Muscle layer of colon (tissue), 2 donors: Measurements from ENCODE around the gene SLX4IP.
A peak's percentile ranks its signal among the peaks of the same experiment; 100 is the strongest.

Experiments used
- H3K27ac ChIP-seq: one replicate; pipeline ENCODE4 v1.7.0; 2013; ENCODE audit warnings: low read depth, mild to moderate bottlenecking, low read length, moderate library complexity
- H3K27me3 ChIP-seq, 2 donors: one replicate each; pipeline ENCODE4 v1.7.0; 2013; ENCODE audit warnings: low read length in 2 of 2, mild to moderate bottlenecking in 2 of 2; ENCODE audit not compliant: insufficient read depth in 2 of 2, control insufficient read depth in 1 of 2
- H3K36me3 ChIP-seq: one replicate; pipeline ENCODE4 v1.7.0; 2013; ENCODE audit warnings: mild to moderate bottlenecking, low read length; ENCODE audit not compliant: insufficient read depth
- H3K4me1 ChIP-seq: one replicate; pipeline ENCODE4 v1.7.0; 2013; ENCODE audit warnings: mild to moderate bottlenecking, low read length; ENCODE audit not compliant: insufficient read depth
- H3K4me3 ChIP-seq, 2 donors: one replicate each; pipeline ENCODE4 v1.7.0; 2013; ENCODE audit warnings: low read length in 2 of 2, low read depth in 1 of 2, mild to moderate bottlenecking in 1 of 2, moderate library complexity in 1 of 2
- H3K9ac ChIP-seq: one replicate; pipeline ENCODE4 v1.7.0; 2013; ENCODE audit warnings: low read length
- H3K9me3 ChIP-seq: one replicate; pipeline ENCODE4 v1.7.0; 2013; ENCODE audit warnings: mild to moderate bottlenecking, low read length
- donor health status: abdominal sarcoma.
- donor health status: Adenocarcinoma of cecum.

The SLX4IP gene

DNA sequence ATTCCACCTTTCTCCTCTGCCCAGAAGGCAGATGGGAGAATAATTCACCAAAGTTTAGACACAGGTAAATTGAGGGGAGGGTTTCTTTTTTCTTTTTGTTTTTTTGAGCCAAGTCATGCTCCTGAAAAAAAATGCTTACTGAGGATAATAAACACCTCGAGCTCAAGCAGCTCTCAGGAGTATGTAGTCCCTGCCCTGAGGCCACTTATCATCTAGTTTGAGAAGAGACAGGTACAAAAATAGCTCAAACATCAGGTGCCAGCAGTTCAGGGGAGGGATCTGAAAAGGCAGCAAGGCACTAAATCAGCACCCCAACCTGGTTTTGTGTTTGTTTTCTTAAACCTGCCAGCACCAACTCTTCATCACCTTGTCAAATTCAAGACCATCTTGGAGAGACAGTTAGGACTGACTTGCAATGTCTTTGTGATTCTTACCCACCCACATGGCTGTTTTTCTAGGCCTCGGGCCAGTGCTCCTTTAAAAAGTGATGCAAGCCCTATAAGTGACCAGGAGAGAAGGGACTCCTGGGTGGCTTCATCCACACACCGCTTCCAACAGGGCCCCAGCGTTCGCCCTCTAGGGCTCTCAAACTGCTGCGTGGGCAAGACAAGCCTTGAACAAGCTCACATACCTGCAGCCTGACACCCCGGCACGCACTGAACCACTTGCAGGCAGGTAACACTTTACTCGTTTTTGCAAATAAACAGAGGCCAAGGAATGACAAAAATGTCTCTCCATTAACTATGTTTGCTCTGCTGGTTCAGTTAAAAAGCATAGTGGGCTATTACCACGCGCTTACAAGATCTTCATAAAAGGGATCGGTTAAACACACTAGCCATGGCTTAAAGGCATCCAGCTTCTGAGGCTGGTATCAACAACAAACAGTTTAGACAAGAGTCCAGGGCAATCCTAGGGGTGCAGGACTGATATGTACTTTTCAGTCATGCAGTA is 224.8 kb downstream of the SLX4IP start:
- H3K9ac ChIP-seq: peak overlapping the region; percentile 11
- peak overlapping the region; percentile 70 for H3K27ac ChIP-seq
- H3K27me3 ChIP-seq: no peaks in the 10 kb centered on the region
- H3K4me1 ChIP-seq: peaks cover 88% of the 10 kb centered on the region
- no peak overlapping the region for H3K4me3 ChIP-seq
- H3K36me3 ChIP-seq: peaks cover 66% of the 10 kb centered on the region
- H3K9me3 ChIP-seq: no peaks in the 10 kb centered on the region

DNA sequence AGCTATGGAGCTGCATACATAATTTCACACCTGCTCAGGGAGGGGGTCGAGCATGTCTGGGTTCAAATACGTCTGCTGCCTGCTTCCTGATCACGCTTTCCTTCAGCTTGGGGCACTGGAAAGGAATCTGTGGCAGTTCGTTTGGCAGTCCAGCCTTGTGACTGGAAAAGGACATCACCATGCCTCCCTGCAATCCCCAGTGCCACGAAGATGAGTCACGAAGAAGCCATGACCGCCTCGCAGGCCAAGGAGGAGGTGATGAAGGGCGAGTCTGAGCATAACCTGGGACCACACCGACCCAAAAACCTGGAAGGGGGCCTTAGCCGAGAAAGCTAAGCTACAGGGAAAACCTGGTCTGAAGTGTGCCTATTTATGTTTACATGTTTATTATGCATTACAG is 225.6 kb downstream of the SLX4IP start:
- no peaks in the 10 kb centered on the region for H3K9me3 ChIP-seq
- H3K36me3 ChIP-seq: peaks cover 58% of the 10 kb centered on the region
- H3K27me3 ChIP-seq: no peaks in the 10 kb centered on the region
- H3K9ac ChIP-seq: peak overlapping the region; percentile 11
- H3K4me1 ChIP-seq: peaks cover 88% of the 10 kb centered on the region
- H3K27ac ChIP-seq: peak overlapping the region; percentile 70
- H3K4me3 ChIP-seq: no peak overlapping the region

DNA sequence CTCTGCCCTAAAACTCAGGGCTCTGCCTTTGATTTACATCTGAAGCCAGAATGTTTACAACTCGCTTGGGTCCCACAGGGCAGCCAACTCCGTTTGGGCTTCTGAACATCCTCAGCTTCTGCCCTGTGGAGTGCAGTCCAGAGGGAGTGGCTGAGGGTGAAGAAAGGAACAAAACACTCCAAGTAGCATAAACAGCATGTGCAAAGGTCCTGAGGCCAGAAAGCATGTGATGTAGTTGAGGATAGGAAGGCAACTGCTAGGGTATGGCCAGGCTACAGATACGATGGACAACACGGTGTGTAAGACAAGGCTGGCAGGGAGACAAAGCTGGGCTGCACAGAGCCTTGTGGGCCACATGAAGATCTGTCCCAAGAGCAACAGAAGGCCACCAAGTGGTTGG is 226.2 kb downstream of the SLX4IP start:
- no peak overlapping the region for H3K9ac ChIP-seq
- no peaks in the 10 kb centered on the region for H3K27me3 ChIP-seq
- peaks cover 56% of the 10 kb centered on the region for H3K36me3 ChIP-seq
- H3K4me1 ChIP-seq: peaks cover 88% of the 10 kb centered on the region
- H3K4me3 ChIP-seq: no peak overlapping the region
- peak overlapping the region; percentile 70 for H3K27ac ChIP-seq
- no peaks in the 10 kb centered on the region for H3K9me3 ChIP-seq

DNA sequence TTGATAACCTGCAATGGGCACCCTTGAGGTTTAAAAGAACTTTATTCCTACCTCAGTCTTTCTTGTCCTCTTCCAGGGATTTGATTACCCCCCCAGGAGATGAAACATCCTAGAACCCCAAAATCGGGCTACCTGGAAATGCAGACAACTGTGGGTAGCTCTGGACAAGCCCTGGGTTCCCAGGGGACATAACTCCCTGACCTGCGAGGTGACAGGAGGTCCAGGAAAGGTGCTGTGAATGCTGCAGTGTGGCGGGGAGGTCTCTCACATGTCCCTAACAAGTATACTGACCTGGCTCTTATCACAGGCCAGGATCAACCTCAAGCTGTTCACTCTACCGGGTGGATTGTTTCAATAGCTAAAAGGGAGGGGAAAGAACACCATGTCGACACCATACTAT is 227.0 kb downstream of the SLX4IP start:
- H3K27ac ChIP-seq: no peak overlapping the region
- H3K9ac ChIP-seq: no peak overlapping the region
- H3K9me3 ChIP-seq: no peaks in the 10 kb centered on the region
- no peaks in the 10 kb centered on the region for H3K27me3 ChIP-seq
- H3K36me3 ChIP-seq: peaks cover 59% of the 10 kb centered on the region
- H3K4me1 ChIP-seq: peaks cover 88% of the 10 kb centered on the region
- H3K4me3 ChIP-seq: no peak overlapping the region

DNA sequence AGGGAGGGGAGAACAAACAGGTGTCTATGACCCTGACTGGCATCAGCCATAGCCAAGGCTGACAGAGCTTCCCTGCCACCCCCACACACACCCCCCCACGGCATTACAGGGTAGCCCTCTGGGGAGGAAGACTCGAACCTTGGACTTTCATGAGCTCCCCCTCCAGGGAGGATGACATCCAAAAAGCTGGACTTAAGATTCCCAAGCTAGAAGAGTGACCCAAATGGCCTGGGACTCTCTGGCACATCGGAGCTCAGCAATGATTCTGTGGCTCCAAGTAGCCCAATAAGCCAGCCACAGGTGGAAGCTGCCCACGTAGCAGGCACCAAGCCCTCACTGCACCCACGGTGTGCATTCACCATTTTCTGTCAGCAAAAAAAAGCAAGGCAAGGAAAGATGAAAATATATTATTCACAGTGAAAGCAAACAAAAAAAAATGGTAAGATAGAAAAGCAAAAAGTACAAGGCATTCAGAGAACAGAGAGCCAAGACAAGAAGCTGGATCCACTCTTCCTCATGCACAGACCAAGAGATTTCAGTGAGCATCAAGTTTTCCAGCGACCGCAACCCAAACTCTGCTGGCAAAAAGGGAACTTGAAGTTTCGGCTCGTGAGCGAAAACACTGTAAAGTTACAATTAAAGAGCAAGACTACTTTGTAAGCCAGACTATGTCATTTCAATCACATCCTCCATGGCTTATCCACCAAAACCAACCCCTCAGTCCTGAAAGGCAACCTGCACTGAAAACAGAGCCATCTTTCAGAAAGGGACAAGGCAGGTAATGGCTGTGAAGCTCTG is 227.8 kb downstream of the SLX4IP start:
- no peaks in the 10 kb centered on the region for H3K27me3 ChIP-seq
- peak overlapping the region; percentile 14 for H3K27ac ChIP-seq
- peaks cover 88% of the 10 kb centered on the region for H3K4me1 ChIP-seq
- H3K36me3 ChIP-seq: peaks cover 59% of the 10 kb centered on the region
- no peaks in the 10 kb centered on the region for H3K9me3 ChIP-seq
- no peak overlapping the region for H3K9ac ChIP-seq
- no peak overlapping the region for H3K4me3 ChIP-seq

DNA sequence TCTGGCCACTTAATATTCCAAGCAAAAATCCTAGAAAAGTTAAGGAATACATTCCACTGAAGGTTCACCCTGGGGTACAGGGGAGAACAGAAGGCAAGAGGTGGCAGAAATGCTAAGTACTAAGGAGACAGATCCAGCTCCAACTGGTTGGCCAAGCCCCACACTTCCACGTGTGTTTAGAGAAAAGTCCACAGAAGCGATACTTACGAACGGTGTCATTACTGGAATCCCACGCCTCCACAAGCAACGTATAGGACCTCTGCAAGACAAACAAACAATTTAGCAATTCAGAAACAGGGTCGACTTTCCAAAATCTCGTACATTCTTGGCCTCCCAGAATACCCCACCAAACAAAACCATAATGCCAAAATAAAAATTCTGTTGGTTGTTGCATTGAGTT is 228.7 kb downstream of the SLX4IP start:
- Histone ChIP-seq H3K9me3 (no peaks in the 10 kb centered on the region), H3K36me3 (peaks cover 50% of the 10 kb centered on the region), H3K4me1 (peaks cover 87% of the 10 kb centered on the region), H3K27me3 (no peaks in the 10 kb centered on the region), H3K9ac (no peak overlapping the region), H3K27ac (peak overlapping the region; percentile 14), H3K4me3 (no peak overlapping the region)

DNA sequence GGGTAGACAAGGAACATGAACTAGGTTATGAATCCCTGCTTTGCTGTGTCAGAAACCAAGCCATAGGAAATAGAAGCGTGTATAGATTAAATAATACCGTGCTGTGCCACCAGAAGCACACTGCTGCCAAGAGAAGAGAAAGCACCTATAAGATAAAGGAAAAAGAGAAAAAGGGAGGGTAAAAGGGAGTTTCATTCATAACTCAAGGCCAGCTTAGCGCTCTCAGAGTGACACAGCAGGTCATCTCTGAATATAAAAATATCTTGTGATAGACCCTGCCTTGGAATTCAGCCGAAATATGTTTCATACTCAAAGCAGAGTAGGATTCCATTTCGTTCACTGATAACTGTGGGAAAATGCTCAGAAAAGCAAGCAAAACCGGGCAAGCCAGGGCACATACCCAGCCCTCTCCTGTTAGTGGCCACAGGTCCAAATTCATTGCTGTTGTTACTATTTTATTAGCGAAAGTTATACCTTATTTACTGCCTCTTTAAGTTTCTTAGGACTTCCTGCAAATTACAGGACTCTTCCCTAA is 230.0 kb downstream of the SLX4IP start:
- peaks cover 87% of the 10 kb centered on the region for H3K4me1 ChIP-seq
- H3K36me3 ChIP-seq: peaks cover 46% of the 10 kb centered on the region
- H3K9ac ChIP-seq: peak overlapping the region; percentile 1
- H3K4me3 ChIP-seq: no peak overlapping the region
- no peaks in the 10 kb centered on the region for H3K9me3 ChIP-seq
- H3K27me3 ChIP-seq: no peaks in the 10 kb centered on the region
- H3K27ac ChIP-seq: peak overlapping the region; percentile 76

DNA sequence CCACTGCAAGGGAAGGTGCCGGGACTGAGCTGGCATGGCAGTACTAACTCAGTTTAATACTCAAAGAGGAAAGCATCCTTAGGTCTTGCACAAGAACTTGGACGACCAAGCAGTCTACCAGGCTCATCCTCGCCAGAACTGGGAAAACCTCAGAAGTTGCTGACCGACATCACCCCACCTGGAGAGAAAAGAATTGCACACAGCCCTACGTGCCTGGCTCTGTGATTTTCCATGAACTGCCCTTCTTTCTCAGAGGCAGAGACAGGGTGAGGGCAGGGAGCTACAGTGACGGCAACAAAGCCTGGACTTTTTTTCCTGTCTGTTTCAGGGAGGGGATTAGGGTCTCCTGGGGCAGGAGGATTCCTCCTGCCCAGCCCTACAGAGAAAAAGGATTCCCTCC is 230.7 kb downstream of the SLX4IP start:
- Histone ChIP-seq H3K4me1 (peaks cover 87% of the 10 kb centered on the region), H3K27ac (peak overlapping the region; percentile 76), H3K36me3 (peaks cover 42% of the 10 kb centered on the region), H3K9ac (no peak overlapping the region), H3K9me3 (no peaks in the 10 kb centered on the region), H3K27me3 (no peaks in the 10 kb centered on the region), H3K4me3 (no peak overlapping the region)

DNA sequence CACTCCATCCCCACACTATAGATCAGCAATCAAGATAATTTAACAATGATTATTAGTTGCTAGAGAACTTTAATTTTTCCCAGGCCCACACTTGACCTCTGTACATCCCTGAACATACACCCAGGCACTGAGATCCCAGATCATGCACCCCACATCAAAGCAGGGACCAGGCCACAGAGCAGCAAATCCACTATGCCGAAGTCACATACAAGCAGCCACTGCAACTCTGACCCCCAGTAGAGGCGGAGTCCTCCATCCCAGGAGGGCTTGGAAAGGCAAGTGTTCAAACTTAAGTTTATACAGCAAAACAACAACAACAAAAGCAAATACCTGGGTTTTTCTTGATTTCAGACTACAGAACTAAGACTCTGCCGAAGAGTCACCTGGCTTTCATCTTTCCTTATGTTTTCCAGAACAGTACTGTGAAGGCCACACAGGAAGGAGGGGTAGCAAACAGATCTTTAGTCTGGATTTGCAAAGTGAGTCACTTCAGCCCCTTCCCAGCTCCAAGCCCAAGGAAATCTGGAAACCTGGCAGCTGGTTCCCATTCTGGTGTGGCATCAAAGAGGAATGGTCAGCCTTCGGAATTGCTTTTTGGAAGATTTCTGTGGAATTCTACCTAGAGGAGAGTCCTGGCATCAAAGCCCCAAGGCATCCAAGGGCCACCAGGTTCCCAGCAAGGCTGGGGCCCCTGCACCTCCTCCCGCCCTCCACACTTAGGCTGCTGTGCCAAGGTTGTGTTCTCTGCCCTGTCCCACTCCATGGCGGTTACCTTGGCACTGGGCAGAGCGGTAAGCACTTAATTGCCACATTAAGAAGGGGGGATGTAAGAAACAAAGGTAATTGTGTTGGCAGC is 231.3 kb downstream of the SLX4IP start:
- peaks cover 81% of the 10 kb centered on the region for H3K4me1 ChIP-seq
- no peaks in the 10 kb centered on the region for H3K27me3 ChIP-seq
- no peak overlapping the region for H3K9ac ChIP-seq
- peaks cover 37% of the 10 kb centered on the region for H3K36me3 ChIP-seq
- H3K27ac ChIP-seq: peak overlapping the region; percentile 76
- H3K4me3 ChIP-seq: no peak overlapping the region
- H3K9me3 ChIP-seq: no peaks in the 10 kb centered on the region

DNA sequence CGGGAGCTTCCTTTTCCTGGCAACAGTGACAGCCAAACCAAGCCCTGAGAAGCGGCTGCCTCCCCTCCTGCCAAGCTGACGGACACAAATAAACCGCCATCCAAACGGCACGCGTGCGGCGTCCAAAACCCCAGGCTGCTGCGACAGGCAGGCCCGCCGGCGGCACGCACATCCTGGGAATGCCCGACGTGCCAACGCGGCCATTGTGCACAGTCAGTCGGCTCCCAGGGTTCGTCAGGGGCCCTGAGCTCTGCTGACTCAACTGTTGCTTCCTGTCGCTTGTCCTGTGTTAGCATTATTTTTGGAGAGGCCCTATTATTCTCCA is 231.9 kb downstream of the SLX4IP start:
- H3K27ac ChIP-seq: peak overlapping the region; percentile 22
- peaks cover 31% of the 10 kb centered on the region for H3K36me3 ChIP-seq
- H3K4me3 ChIP-seq: no peak overlapping the region
- no peaks in the 10 kb centered on the region for H3K9me3 ChIP-seq
- peaks cover 78% of the 10 kb centered on the region for H3K4me1 ChIP-seq
- H3K9ac ChIP-seq: no peak overlapping the region
- H3K27me3 ChIP-seq: no peaks in the 10 kb centered on the region
